OCI-LY3 (cell line): ENCODE data around the gene TK2.

Experiments used
- CTCF ChIP-seq: fragments of 200-600, 300-600 bp; sonication (generic); IDR thresholded peaks from 2 replicates; pipeline ENCODE4 v1.5.1; 2014; ENCODE audit warnings: antibody characterized with exemption, low read length, low read depth
- EZH2phosphoT487 ChIP-seq: fragments of 200-600 bp; shearing (Covaris generic); IDR thresholded peaks from 2 replicates; pipeline ENCODE4 v1.6.1; 2018; ENCODE audit warnings: antibody characterized with exemption, mixed run types, low read depth

DNA sequence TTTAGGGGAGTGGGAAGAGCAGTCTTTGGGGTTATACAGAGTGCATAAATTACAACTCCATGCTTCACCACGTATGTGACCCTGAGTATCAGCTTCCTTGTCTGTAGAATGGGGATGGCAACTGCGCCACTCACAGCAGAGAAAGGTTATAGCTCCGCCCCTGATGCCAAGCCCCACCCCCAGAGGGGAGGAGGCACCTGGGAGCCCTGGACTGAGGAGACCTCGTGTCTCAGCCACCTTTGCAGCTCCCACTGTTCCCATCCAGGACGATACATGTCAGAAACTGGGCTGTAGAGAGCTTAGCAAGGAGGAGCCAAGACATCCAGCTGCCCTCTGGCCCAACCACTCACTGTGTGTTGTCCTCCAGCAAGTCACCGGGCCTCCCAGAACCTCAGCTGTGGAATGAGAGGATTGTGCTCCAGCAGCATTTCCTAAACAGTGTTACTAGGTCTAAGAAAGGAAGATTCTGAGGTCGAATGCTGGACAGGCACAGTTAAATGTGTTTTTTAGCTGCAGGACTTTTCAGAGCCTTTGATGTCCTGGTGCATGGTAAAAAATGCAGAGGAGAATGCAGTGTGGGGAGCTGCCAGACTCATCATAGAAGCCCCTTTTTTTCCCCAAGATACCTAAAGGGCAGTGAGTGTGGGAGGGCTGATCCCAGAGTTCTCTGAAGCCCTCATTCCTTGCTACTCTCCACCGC is 73.4 kb downstream of the TK2 start:
- no peak for TF ChIP-seq CTCF
- no peak for TF ChIP-seq EZH2phosphoT487
